Measurements from ENCODE around the gene CACNA2D4.

GRCh38 chr12:1890119-1890703, 28.2 kb downstream of the CACNA2D4 start:
- no peak for TF ChIP-seq CTCF (IDR thresholded peaks at IDR 0.05)
- TF ChIP-seq POLR2A (IDR thresholded peaks at IDR 0.05): no peak

Data from heart left ventricle (tissue), 13 donors.